ENCODE measurements around the gene PRPF6.

Gene PRPF6

GRCh38 chr20:64048402-64049044 lies 67.6 kb downstream of the PRPF6 start:
- peaks cover 4% of the 10 kb centered on the region for H3K36me3 ChIP-seq (ENCODE audit: control insufficient read depth, insufficient read depth, low read length)
- H3K4me3 ChIP-seq (ENCODE audit: extremely low read depth, insufficient read depth, low read length, poor library complexity, severe bottlenecking) = peak overlapping the region; percentile 32
- no peak overlapping the region for H3K27ac ChIP-seq (ENCODE audit: low read depth, low read length, severe bottlenecking)
- peaks cover 19% of the 10 kb centered on the region for H3K4me1 ChIP-seq (ENCODE audit: control insufficient read depth, insufficient read depth, low read length, poor library complexity, severe bottlenecking)
- no peaks in the 10 kb centered on the region for H3K9me3 ChIP-seq (ENCODE audit: control insufficient read depth, low read length)
- WGBS, 2 experiments (ENCODE audit: insufficient coverage in 2 of 2) = 5 to 6% methylated on average over 78 to 82 of the region's 101 CpGs

- no peak within 1 kb of the TSS for H3K27ac ChIP-seq (ENCODE audit: low read depth, low read length, severe bottlenecking)
- H3K9me3 ChIP-seq (ENCODE audit: control insufficient read depth, low read length) = no peaks in the 10 kb centered on the region
- WGBS, 2 experiments (ENCODE audit: insufficient coverage in 2 of 2) = 0 to 1% methylated on average over 32 to 75 of the region's 111 CpGs
- H3K4me3 ChIP-seq (ENCODE audit: extremely low read depth, insufficient read depth, low read length, poor library complexity, severe bottlenecking) = peak within 1 kb of the TSS; percentile 32
- peaks cover 26% of the 10 kb centered on the region for H3K4me1 ChIP-seq (ENCODE audit: control insufficient read depth, insufficient read depth, low read length, poor library complexity, severe bottlenecking)
- peaks cover 4% of the 10 kb centered on the region for H3K36me3 ChIP-seq (ENCODE audit: control insufficient read depth, insufficient read depth, low read length)
Observed at GRCh38 chr20:64049060-64049877, 68.3 kb downstream of the PRPF6 start, which contains the start of gene SOX18. Gene SOX18 (minus strand): TSS chr20:64049639. CDS start chr20:64049516, 123 bp downstream.

- Histone ChIP-seq H3K9me3 (ENCODE audit: control insufficient read depth, low read length) (no peaks in the 10 kb centered on the region), H3K36me3 (ENCODE audit: control insufficient read depth, insufficient read depth, low read length) (peaks cover 4% of the 10 kb centered on the region), H3K27ac (ENCODE audit: low read depth, low read length, severe bottlenecking) (no peak overlapping the region), H3K4me3 (ENCODE audit: extremely low read depth, insufficient read depth, low read length, poor library complexity, severe bottlenecking) (peak overlapping the region; percentile 8), H3K4me1 (ENCODE audit: control insufficient read depth, insufficient read depth, low read length, poor library complexity, severe bottlenecking) (peaks cover 25% of the 10 kb centered on the region)
- 49 to 51% methylated on average over 10 to 15 of the region's 16 CpGs for WGBS, 2 experiments (ENCODE audit: insufficient coverage in 2 of 2)
Observed at GRCh38 chr20:64049878-64050260, 68.9 kb downstream of the PRPF6 start.

- Histone ChIP-seq H3K9me3 (ENCODE audit: control insufficient read depth, low read length) (no peaks in the 10 kb centered on the region), H3K4me3 (ENCODE audit: extremely low read depth, insufficient read depth, low read length, poor library complexity, severe bottlenecking) (no peak overlapping the region), H3K4me1 (ENCODE audit: control insufficient read depth, insufficient read depth, low read length, poor library complexity, severe bottlenecking) (peaks cover 21% of the 10 kb centered on the region), H3K27ac (ENCODE audit: low read depth, low read length, severe bottlenecking) (no peak overlapping the region), H3K36me3 (ENCODE audit: control insufficient read depth, insufficient read depth, low read length) (peaks cover 4% of the 10 kb centered on the region)
- 89% methylated on average over 17 to 18 of the region's 23 CpGs for WGBS, 2 experiments (ENCODE audit: insufficient coverage in 2 of 2)
Observed at GRCh38 chr20:64050261-64051032, 69.5 kb downstream of the PRPF6 start.

- peaks cover 22% of the 10 kb centered on the region for H3K4me1 ChIP-seq (ENCODE audit: control insufficient read depth, insufficient read depth, low read length, poor library complexity, severe bottlenecking)
- no peak overlapping the region for H3K27ac ChIP-seq (ENCODE audit: low read depth, low read length, severe bottlenecking)
- H3K9me3 ChIP-seq (ENCODE audit: control insufficient read depth, low read length) = no peaks in the 10 kb centered on the region
- no peak overlapping the region for H3K4me3 ChIP-seq (ENCODE audit: extremely low read depth, insufficient read depth, low read length, poor library complexity, severe bottlenecking)
- peaks cover 4% of the 10 kb centered on the region for H3K36me3 ChIP-seq (ENCODE audit: control insufficient read depth, insufficient read depth, low read length)
- WGBS, 2 experiments (ENCODE audit: insufficient coverage in 2 of 2) = 89 to 93% methylated on average over 9 to 10 of the region's 11 CpGs
Observed at GRCh38 chr20:64051033-64051452, 70.1 kb downstream of the PRPF6 start.

GRCh38 chr20:64051561-64052325 lies 70.8 kb downstream of the PRPF6 start:
- Histone ChIP-seq H3K4me3 (ENCODE audit: extremely low read depth, insufficient read depth, low read length, poor library complexity, severe bottlenecking) (no peak overlapping the region), H3K4me1 (ENCODE audit: control insufficient read depth, insufficient read depth, low read length, poor library complexity, severe bottlenecking) (peaks cover 29% of the 10 kb centered on the region), H3K9me3 (ENCODE audit: control insufficient read depth, low read length) (no peaks in the 10 kb centered on the region), H3K36me3 (ENCODE audit: control insufficient read depth, insufficient read depth, low read length) (peaks cover 4% of the 10 kb centered on the region), H3K27ac (ENCODE audit: low read depth, low read length, severe bottlenecking) (no peak overlapping the region)
- WGBS, 2 experiments (ENCODE audit: insufficient coverage in 2 of 2) = 92 to 96% methylated on average over 4 to 13 of the region's 15 CpGs

- 91 to 95% methylated on average over 4 to 6 of the region's 10 CpGs for WGBS, 2 experiments (ENCODE audit: insufficient coverage in 2 of 2)
- Histone ChIP-seq H3K9me3 (ENCODE audit: control insufficient read depth, low read length) (no peaks in the 10 kb centered on the region), H3K36me3 (ENCODE audit: control insufficient read depth, insufficient read depth, low read length) (peaks cover under 1% of the 10 kb centered on the region), H3K27ac (ENCODE audit: low read depth, low read length, severe bottlenecking) (no peak overlapping the region), H3K4me3 (ENCODE audit: extremely low read depth, insufficient read depth, low read length, poor library complexity, severe bottlenecking) (no peak overlapping the region), H3K4me1 (ENCODE audit: control insufficient read depth, insufficient read depth, low read length, poor library complexity, severe bottlenecking) (peaks cover 35% of the 10 kb centered on the region)
Observed at GRCh38 chr20:64052326-64052722, 71.4 kb downstream of the PRPF6 start.

- WGBS, 2 experiments (ENCODE audit: insufficient coverage in 2 of 2) = 85 to 89% methylated on average over 20 to 33 of the region's 33 CpGs
- Histone ChIP-seq H3K27ac (ENCODE audit: low read depth, low read length, severe bottlenecking) (no peak overlapping the region), H3K9me3 (ENCODE audit: control insufficient read depth, low read length) (no peaks in the 10 kb centered on the region), H3K36me3 (ENCODE audit: control insufficient read depth, insufficient read depth, low read length) (no peaks in the 10 kb centered on the region), H3K4me3 (ENCODE audit: extremely low read depth, insufficient read depth, low read length, poor library complexity, severe bottlenecking) (no peak overlapping the region), H3K4me1 (ENCODE audit: control insufficient read depth, insufficient read depth, low read length, poor library complexity, severe bottlenecking) (peaks cover 37% of the 10 kb centered on the region)
Observed at GRCh38 chr20:64052987-64053840, 72.3 kb downstream of the PRPF6 start.

GRCh38 chr20:64053841-64054661 lies 73.1 kb downstream of the PRPF6 start:
- H3K9me3 ChIP-seq (ENCODE audit: control insufficient read depth, low read length) = no peaks in the 10 kb centered on the region
- H3K4me1 ChIP-seq (ENCODE audit: control insufficient read depth, insufficient read depth, low read length, poor library complexity, severe bottlenecking) = peaks cover 37% of the 10 kb centered on the region
- H3K27ac ChIP-seq (ENCODE audit: low read depth, low read length, severe bottlenecking) = peak overlapping the region; percentile 76
- H3K4me3 ChIP-seq (ENCODE audit: extremely low read depth, insufficient read depth, low read length, poor library complexity, severe bottlenecking) = peak overlapping the region; percentile 8
- no peaks in the 10 kb centered on the region for H3K36me3 ChIP-seq (ENCODE audit: control insufficient read depth, insufficient read depth, low read length)
- WGBS, 2 experiments (ENCODE audit: insufficient coverage in 2 of 2) = 33 to 56% methylated on average over 12 to 14 of the region's 17 CpGs

Measured in mesodermal cell (in vitro differentiated cells).